Nephron progenitor cell (in vitro differentiated cells): Measurements from ENCODE around the gene ZNF396.
A peak's percentile ranks its signal among the peaks of the same experiment; 100 is the strongest.

Experiments
- DNase-seq: peaks from one replicate; pipeline ENCODE4 v3.0.0; 2021
- H3K27ac Mint-ChIP-seq: 2 replicates; pipeline ENCODE4 v1.8.0; 2021; ENCODE audit warnings: mild to moderate bottlenecking, moderate library complexity, mixed read lengths
- H3K27me3 Mint-ChIP-seq: 2 replicates; pipeline ENCODE4 v1.8.0; 2021; ENCODE audit warnings: mild to moderate bottlenecking, low read depth, mixed read lengths; ENCODE audit not compliant: poor library complexity
- H3K36me3 Mint-ChIP-seq: 2 replicates; pipeline ENCODE4 v1.8.0; 2021; ENCODE audit warnings: low read depth, mixed read lengths
- H3K4me1 Mint-ChIP-seq: 2 replicates; pipeline ENCODE4 v1.8.0; 2021; ENCODE audit warnings: mixed read lengths
- H3K4me3 Mint-ChIP-seq: 2 replicates; pipeline ENCODE4 v1.8.0; 2021; ENCODE audit warnings: mild to moderate bottlenecking, moderate library complexity, mixed read lengths
- H3K9me3 Mint-ChIP-seq: 2 replicates; pipeline ENCODE4 v1.8.0; 2021; ENCODE audit warnings: mild to moderate bottlenecking, moderate library complexity, mixed read lengths
- TF ChIP-seq, protein P1 (sequence below): fragments of 200-600 bp; sonication (generic); IDR thresholded peaks from 2 replicates; pipeline ENCODE4 v1.5.0; 2021; ENCODE audit warnings: antibody characterized with exemption

The ZNF396 gene

DNA sequence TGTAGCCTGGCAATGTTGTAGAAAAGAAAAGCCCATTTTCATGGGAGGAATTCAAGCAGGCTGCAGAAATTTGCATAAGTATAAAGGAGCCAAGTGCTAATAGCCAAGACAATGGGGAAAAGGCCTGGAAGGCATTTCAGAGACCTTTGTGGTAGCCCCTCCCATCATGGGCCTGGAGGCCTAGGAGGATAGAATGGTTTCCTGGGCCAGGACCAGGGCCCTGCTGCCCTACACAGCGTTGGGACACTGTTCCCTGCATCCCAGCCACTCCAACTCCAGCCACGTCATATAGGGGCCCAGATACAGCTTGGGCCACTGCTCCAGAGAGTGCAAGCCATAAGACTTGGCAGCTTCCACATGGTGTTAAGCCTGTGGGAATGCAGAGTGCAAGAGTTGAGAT is 24.9 kb downstream of the ZNF396 start:
- peaks cover 32% of the 10 kb centered on the region for H3K9me3 Mint-ChIP-seq
- H3K4me1 Mint-ChIP-seq = peaks cover 23% of the 10 kb centered on the region
- DNase-seq = no peak
- TF ChIP-seq, protein P1, sequence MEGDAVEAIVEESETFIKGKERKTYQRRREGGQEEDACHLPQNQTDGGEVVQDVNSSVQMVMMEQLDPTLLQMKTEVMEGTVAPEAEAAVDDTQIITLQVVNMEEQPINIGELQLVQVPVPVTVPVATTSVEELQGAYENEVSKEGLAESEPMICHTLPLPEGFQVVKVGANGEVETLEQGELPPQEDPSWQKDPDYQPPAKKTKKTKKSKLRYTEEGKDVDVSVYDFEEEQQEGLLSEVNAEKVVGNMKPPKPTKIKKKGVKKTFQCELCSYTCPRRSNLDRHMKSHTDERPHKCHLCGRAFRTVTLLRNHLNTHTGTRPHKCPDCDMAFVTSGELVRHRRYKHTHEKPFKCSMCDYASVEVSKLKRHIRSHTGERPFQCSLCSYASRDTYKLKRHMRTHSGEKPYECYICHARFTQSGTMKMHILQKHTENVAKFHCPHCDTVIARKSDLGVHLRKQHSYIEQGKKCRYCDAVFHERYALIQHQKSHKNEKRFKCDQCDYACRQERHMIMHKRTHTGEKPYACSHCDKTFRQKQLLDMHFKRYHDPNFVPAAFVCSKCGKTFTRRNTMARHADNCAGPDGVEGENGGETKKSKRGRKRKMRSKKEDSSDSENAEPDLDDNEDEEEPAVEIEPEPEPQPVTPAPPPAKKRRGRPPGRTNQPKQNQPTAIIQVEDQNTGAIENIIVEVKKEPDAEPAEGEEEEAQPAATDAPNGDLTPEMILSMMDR = no peak
- H3K4me3 Mint-ChIP-seq = no peak overlapping the region
- peaks cover 6% of the 10 kb centered on the region for H3K36me3 Mint-ChIP-seq
- H3K27ac Mint-ChIP-seq = no peak overlapping the region
- H3K27me3 Mint-ChIP-seq = no peaks in the 10 kb centered on the region

DNA sequence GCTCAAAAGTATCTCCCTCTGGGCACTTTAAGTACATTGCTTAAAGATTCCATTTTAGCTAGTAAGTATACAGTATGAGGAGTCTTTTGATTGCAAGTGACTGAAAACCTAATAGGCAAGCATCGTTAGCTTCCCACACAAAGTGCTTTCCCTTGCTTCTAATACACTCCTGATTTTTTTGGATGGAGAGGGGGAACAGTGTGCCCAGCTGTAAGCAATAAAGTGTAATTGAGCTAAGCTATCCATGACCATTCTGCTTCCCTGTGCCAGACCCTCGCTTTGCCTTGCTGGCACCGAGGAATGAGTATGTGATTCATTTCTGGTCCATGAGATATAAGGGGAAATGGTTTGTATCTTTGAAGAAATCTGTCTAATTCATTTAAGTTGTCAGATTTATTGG is 29.1 kb downstream of the ZNF396 start:
- Mint-ChIP-seq H3K9me3 (peaks cover 18% of the 10 kb centered on the region), H3K27ac (no peak overlapping the region), H3K4me1 (peaks cover 42% of the 10 kb centered on the region), H3K4me3 (no peak overlapping the region), H3K36me3 (peaks cover 6% of the 10 kb centered on the region), H3K27me3 (peaks cover 3% of the 10 kb centered on the region)
- DNase-seq = no peak
- TF ChIP-seq, protein P1 = no peak

DNA sequence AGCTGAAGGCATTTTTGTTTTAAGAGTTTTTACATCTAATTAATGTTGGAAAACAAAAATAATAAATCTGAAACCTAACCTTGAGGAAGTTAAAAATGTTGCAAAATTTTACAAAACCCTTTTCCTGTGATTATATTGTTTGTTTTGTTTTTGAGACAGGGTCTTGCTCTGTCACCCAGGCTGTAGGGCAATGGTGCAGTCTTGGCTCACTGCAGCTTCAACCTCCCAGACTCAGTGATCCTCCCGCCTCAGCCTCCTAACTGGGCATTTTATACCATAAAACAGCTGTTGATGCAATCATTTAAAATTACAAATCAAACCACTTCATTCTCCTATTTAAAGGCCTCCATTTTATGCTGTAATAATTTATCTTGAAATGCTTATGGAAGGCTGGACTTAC is 31.2 kb downstream of the ZNF396 start:
- Mint-ChIP-seq H3K27me3 (peaks cover 3% of the 10 kb centered on the region), H3K9me3 (no peaks in the 10 kb centered on the region), H3K27ac (peak overlapping the region; percentile 98), H3K36me3 (no peaks in the 10 kb centered on the region), H3K4me3 (peak overlapping the region; percentile 100), H3K4me1 (peaks cover 51% of the 10 kb centered on the region)
- DNase-seq = no peak
- TF ChIP-seq, protein P1 = no peak

DNA sequence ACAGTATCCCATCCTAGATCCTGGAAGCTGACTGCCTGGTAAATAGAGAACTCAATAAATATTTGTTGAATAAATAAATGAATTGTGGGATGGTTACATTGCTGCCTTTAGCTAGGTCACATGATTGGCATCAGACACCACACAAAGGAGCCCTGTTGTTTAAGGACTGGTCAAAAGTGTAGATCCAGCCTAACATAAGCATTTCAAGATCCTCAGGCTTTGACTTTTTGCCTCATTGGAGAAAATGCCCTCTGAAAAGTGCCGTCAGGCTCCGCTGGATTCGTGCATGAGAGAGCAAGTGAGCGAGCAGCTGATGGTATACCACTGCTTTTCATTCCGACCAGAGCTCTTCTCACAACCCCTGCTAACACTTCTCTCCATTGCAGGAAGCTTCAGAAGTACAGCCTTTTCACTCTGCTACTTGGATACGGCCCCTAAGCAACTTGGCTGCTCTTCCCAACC is 31.6 kb downstream of the ZNF396 start:
- Mint-ChIP-seq H3K36me3 (no peaks in the 10 kb centered on the region), H3K27ac (peak overlapping the region; percentile 98), H3K9me3 (no peaks in the 10 kb centered on the region), H3K4me1 (peaks cover 51% of the 10 kb centered on the region), H3K4me3 (peak overlapping the region; percentile 100), H3K27me3 (peaks cover 3% of the 10 kb centered on the region)
- TF ChIP-seq, protein P1 = no peak
- peak; percentile 28 for DNase-seq

DNA sequence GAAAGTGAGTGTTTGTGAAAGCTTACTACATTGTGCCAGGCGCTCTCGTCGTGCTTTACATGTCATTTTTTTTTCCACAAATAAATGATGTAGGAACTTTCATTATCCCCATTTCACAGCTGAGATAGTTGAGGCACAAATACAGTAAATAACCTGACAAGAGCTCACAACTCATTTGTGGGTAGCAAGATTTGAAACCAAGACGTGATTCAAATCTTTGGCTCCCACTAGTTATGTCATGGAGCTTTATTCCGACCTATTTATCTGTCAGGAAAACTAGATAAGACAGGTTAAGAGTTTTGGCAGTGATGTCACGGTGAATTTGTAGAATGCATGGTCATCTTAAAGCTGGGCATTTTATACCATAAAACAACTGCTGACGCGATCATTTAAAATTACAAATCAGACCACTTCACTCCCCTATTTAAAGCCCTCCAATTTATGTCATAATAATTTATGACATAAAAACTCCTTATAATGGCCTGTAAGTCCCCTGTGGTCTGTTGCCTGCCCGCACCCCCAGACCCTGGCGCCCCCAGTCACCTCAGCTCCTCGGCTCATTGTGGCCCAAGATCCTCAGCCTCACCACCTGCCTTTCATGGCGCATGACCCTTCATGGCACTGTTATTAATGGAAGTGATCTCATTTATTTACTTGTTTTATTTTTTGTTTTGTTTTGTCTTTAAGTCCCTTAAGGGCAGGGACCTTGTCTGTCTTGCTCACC is 32.2 kb downstream of the ZNF396 start:
- TF ChIP-seq, protein P1 = no peak
- Mint-ChIP-seq H3K4me3 (peak overlapping the region; percentile 100), H3K4me1 (peaks cover 51% of the 10 kb centered on the region), H3K27me3 (peaks cover 3% of the 10 kb centered on the region), H3K27ac (peak overlapping the region; percentile 99), H3K9me3 (no peaks in the 10 kb centered on the region), H3K36me3 (no peaks in the 10 kb centered on the region)
- DNase-seq = peak; percentile 8
